ENCODE measurements around the gene SMAD3.

The SMAD3 gene

DNA sequence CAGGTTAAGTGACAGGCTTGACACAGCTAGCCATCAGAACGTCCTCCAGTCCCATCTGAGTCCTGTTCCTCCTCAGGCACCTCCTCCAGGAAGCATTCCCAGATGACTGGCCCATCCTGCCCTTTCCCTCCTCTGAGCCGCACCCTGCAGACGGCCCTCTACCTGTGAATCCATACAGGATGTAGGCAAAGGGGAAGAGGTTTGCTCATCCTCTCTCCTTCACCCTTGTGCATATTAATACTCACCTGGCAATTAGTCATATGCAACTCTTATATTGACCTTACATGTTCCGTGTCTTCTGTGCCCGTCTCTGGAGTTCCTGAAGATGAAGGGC lies 61.9 kb downstream of the SMAD3 start:
- no peak for DNase-seq (ENCODE audit: low spot score)

DNA sequence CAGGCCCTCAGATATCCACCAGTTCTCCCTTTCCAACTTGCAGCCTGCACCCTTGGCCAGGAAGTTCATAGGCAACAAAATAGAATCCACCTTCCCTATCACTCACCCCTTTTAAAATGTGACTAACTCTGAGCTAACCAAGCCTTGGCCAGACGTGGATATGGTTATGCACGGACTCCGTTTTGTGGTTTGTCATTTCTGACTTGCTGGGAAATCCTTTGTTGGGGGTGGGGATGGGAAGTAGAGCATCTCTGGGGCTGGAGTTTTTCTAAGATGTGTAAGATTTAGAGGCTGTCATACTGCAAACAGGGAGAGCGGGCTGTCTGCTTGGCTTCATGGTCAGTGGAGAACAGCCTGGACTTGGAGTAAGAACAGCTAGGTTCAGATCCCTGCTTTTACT lies 62.6 kb downstream of the SMAD3 start:
- peak; percentile 82 for DNase-seq (ENCODE audit: low spot score)

DNA sequence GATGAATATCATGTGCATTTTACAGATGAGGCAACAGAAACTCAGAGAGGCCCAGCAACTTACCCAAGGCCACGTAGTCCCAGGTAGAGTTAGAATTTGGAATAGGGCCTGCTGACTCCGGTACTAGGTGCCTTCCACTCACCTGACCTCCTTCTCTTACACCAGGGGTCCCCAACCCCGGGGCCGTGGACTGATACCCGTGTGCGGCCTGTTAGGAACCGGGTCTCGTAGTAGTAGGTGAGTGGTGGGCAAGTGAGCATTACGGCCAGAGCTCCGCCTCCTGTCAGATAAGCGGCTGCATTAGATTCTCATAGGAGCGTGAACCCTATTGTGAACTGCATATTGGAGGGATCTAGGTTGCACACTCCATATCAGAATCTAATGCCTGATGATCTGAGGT lies 64.8 kb downstream of the SMAD3 start:
- DNase-seq (ENCODE audit: low spot score), result no peak

DNA sequence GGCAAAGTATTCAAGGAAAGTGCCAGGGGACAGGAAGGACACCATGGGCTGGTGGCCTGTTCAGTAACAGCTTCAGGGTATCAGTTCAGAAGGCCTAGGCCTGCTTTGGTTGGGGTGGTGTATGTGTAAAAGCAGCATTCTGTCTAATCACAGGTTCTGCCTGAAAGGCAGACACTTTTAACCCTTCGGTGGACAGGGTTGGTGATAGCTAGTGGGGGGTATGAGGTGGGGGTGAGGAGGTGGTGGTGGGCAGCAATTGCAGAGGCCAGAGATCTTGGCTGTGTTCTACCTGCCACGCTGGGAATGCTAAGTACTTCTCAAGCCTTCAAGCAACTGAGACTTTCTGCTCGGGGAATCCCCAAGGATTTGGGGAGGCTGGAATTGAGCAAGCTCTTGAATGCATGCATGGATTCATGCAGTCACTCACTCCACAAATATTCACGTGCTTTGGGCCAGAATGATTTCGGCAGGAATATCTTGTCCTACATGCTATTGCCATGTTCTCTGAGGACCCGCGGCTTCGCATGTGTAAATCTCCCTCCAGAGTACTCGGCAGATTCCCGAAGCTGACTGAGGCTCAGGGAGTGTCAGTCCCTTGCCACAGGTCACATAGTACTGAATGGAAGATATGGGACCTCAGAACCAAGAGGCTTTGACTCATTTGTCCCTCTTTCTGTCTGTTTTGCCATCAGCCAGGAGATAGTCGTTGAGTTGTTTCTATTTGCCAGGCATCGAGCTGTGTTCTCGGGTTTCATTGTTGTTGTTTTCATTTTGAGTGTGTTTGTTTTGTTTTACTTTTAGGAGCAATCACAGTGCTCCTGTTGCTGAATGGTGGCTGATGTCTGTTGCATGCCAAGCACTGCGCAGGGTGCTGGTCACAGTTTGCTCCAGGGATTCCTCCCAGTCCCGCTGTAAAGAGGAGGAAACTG lies 65.5 kb downstream of the SMAD3 start:
- peak; percentile 50 for DNase-seq (ENCODE audit: low spot score)

DNA sequence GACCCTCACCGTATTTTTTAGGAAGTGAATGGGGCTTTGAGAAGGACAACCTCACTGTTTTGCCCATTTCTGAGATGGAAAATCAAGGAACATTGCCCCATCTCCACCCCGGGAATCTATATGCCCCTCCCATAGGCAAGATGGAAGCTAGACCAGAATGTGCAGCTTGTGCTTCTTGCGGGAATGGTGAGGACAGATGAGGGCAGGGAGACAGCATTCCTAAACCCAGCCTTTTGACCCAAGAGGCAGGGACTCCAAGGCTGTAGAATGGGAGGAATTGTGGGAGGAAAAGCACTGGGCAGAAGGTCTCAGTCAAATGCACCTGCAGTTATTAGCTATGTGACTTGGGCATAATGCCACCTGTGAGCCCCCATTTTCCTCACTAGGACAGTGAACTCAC lies 66.9 kb downstream of the SMAD3 start:
- DNase-seq (ENCODE audit: low spot score), result no peak

DNA sequence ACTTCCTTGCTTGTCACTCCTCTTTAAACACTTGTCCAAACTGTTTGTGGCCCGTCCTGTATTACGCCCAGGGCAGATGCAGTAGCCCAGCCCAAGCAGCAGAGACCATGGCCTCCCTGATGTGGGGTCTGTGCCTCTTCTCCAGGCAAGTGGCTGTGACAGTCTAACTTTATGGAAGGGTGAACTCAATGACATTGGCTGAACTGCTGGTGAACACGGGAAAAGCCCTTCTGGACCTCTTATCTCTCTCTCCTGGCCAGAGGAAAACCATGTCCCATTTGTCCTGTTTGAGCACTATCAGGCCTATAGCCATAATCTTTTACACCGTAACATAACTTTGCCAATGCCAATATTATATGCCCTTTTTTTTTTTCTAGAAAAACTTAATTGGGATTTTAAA lies 67.6 kb downstream of the SMAD3 start:
- no peak for DNase-seq (ENCODE audit: low spot score)

DNA sequence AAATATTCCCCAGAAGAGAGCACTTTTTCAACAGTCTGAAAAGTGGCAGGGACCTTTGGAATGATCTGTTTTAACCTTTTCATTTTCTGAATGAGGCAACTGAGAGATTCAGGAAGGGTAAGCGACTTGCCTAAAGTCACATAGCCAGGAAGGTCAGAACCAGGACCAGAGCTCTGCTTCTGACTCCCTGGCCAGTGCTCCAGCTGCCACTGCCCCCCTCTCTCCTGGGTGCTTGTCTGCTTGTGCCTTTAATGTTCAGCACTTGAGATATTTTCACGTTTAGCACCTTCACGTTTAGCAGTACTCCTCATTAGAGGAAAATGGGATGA lies 68.3 kb downstream of the SMAD3 start:
- DNase-seq (ENCODE audit: low spot score), result no peak

DNA sequence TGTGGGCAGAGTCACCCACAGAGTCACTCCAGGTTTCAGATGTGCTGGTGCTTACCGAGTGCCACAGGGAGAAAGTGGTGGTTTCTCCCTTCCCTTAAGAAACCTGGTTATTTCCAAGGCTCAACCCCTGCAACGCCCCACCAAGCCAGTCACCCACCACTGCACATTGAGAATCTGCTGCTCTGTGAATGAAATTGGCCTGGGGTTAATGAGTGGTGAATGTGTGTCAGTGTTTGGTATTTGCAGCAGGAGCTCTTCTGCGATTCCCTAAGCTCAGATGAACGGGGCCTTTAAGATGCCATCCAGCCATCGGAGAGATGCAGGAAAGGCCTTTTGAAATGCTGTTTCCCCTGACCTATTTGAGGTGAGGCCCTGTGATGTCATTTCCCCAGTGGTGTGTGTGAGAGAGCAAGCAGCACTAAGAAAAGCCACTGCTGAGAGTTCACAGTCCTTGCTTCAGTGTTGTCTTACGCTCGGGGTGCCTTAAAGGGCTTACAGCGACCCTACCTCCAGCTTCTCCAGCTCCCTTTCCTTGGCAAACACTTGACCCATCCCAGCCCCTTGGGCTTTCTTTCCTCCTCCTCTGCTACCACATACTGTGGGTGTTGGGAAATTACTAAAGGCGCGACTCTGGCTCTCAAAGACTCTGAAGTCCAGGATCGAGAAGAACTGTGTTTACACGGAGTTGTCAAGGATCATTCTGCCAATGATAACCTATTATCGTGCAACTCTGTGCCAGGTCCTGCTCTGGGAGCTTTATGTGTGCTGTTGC lies 68.9 kb downstream of the SMAD3 start:
- peak; percentile 24 for DNase-seq (ENCODE audit: low spot score)

DNA sequence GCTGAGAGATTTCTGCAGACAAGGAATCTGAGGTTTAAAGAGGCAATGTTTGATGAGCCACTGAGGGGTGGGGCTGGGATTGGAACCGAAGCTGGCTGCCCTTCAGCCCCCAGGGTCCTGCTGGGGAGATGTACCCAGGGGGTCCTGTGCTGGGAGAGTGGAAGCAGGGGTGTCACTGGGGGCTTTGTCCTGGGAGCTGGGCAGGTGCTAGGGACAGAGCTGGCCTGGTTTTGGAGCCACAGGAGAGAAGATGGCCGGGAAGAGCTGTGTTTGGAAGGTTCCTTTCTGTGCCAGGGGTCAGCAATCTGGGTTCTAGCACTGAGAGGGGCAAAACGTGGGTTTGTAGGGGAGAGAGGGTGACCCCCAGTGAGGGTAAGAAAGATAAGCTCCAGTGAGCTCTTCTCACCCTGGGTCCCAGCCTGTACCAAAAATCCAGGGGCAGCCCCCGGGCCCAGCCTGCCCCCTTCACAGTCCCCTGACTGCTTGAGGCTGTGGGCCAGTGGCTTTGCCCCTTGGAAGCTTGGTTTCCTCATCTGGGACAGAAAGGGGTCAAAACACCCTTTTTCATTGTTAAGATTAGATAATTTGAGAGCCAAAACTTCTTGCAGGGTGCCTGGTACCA lies 69.6 kb downstream of the SMAD3 start:
- DNase-seq (ENCODE audit: low spot score), result no peak

DNA sequence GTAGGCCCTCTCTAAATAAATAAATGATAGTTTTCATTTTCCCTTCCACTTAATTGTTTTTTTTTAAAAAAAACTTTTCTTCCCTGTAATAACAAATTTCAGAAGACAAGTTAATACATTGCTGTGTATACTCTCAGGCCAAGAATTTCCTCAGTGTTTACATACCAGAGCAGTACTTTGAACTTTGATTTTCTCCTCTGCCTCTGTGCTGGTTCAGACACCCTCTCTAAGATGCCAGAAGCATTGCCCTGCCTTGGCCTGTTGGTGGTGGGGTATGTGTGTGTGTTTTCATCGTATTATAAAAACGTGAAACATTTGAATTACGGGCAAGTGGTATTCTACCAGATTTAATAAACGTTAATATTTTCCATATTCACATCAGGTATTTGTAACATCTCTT lies 70.1 kb downstream of the SMAD3 start:
- peak; percentile 37 for DNase-seq (ENCODE audit: low spot score)

DNA sequence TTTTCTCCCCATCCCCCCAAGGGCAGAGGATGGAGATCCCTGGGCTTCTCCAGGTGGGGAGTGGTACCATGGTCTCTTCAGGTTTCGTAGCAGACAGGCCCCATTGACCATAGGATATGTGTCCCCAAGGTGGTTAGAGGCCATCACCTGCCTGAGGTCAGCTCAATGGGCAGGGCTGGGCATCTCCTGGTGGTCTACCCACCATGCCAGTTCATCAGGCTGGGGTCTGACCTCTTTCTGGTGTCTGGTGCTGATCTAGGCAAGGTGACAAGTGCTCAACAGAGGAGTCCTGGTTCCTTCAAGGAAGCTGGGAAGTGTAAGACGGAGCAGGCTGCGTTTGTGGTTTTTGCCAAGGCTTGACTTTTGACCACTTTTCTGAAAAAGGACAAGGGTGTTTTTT lies 71.4 kb downstream of the SMAD3 start:
- DNase-seq (ENCODE audit: low spot score), result no peak

DNA sequence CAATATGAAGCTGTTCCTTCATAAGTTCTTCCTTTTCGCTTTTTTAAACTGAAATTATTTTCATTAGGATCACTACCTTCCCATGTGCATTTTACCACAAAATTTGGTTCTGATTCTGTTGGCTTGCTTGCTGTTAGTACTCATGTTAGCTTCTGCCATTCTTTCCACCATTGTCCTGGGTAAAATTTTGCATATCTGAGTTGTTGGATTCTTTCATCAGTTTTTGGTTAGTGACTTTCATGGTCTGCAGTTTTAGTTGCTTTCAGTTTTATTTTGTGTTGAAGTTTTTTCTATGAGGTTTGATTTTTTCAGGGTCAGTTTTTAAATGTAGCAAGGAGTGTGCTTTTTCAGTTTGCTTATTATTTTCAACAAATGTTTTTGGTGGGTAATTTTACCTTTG lies 71.9 kb downstream of the SMAD3 start:
- no peak for DNase-seq (ENCODE audit: low spot score)

DNA sequence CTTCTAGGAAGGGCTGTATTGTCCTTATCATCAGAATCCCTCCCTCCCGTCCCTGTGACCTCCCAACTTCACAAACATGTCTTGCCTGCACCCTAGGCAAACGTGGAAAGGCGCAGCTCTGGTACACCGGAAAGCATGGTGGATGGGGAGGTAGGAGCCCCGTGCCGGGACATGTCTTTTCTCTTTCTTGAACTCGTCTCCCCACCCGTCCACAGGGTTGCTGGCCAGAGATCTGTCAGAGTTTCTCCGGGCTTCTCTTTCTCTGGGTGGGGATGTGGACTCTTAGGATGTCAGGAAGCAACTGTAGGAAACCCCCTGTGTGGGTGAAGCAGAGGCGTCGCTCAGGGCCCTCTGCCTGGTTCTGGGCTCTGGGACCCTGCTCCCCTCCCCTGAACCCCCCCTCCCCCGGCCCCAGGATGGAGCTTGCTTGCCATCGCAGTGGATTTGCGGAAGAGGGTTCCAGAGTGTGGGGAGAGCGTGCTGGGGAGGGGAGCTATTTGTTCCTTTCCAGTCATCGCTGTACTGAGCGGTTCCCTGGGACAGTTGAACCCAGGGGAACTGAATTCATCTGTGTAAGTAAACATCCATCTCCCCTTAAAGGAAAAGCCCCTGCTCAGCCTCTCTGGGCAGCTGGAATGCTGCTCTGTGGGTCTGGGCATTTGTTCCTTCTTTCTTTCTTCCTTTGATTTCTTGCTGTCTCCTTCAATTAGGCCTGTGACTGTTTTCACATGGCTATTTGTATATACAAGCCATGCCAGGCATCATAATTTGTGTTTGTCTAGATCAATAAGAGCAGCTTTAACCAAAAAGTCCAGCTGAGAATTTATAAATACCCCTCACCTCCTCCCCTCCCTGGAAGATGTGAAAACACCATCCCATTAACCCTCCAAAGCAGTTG lies 72.8 kb downstream of the SMAD3 start:
- DNase-seq (ENCODE audit: low spot score), result no peak

DNA sequence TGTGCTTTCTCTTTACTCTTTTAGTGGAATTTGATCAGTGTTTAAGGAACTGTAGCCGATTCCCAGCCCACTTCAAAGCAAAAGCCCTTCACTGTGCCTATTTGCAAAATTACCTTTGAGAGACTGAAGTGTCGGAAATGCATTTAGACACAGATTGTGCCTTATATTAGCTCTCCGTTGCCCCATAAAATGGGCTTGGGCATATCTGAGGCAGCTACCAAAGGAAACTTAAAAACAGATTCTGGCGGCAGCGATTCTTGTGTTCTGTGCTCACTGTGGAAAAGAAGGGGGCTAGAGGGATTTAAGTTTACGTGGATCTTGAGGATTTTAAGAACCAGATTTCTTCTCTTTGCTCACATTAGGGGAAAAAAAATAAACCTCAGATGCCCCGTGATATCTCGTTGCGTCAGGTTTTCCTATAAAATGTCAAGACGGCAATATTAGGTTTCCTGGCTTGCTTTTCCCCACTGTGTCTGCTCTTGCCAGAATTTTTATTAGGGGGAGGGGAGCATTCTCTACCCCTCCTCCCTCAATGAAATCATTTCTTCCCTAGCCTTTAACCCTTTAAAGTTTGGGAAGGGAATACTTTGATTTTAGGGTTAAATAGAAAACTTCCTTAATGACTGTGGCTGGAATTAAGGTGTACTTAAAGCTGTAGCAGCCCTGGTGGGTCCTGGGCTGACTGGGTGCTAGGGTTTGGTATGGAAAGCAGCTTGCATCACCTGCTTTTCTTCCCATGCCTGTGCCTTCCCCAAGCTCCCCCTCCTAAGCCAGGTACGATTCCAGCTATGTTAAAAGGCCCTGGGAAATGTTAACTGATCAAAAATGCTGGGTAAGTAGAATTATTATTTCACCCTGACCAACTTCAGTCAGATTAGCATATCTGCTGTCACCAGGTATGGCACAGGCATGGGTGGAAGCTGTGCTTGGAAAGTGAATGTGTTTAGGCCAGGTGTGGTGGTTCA lies 73.8 kb downstream of the SMAD3 start:
- no peak for DNase-seq (ENCODE audit: low spot score)

DNA sequence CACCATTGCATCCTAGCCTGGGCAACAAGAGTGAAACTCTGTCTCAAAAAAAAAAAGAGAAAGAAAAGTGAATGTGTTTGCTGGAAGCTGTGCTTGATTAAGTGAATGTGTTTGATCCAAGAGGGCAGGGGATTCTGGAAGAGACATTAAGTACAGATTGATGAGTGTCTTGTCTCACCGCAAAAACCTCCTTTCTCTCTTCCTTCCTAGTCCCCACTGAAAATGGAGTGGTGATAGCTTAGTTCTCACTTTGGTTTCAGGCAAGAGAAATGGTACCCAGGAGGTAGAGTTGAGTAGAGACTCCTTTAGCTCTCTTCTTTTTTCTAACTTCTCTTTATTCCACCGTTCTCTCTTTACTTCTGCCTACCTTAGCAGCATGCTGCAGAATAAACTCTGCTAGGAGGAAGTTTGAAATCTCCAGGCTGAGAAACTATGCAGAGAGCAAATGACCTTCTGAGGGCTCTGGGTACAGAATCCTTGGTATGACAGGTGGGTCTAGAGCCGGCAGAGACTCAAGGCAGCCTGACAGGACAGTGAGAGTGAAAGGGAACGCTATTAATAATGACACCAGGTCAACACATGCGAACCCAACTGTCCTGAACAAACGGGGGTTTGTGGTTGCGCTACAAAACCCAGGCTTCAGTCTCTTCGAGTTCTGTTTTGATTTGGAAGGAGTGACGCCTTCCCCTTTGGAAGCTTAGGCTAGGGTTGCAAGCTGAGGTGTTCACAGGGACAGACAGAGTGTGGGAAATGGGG lies 74.9 kb downstream of the SMAD3 start:
- DNase-seq (ENCODE audit: low spot score), result no peak

DNA sequence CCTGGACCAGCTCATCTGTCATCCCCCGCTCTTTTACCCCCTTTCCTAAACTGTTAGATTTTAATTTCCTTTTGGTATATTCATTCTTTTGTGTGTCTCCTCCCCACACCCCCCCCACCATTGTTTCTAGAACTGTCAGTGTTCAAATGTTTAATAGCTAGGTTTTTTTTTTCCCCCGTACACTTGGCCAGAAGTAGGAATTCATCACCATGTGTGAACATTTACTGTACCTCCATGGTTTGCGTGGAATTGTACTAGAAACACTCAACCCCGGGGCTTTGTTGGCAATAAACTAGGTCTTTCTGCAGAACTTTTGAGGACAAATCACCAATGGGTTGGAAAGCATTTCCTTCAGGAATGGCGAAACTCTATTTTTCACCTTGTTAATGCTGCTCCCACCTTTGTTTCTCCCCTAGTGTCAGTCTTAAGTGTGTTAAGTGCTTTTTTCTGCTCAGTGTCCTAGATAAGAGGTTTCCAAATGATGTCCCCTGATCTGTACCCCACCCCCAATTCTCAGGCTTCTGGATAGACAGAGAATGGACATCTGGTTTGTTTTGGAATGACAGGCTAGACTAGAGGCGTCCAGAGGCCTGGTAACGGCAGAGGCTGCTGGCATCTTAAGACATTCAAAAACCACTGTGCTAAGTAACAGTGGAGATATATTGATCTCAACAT lies 76.8 kb downstream of the SMAD3 start:
- no peak for DNase-seq (ENCODE audit: low spot score)

DNA sequence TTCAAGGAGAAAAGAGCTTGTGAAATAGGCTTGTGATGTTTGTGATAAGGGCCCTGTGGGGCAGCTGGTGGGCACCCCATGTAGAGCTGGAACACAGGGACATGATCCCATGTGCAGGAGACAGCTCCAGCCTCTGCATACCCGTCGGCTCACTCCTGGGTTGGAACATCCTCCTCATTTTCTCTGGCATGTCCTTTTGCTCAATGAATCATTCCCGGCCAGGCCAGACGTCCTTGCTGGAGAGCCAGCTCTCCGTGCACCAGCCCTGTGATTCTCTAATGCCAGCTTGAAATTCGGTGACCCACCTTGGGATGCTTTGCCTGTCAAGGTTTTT lies 77.3 kb downstream of the SMAD3 start:
- peak; percentile 78 for DNase-seq (ENCODE audit: low spot score)

DNA sequence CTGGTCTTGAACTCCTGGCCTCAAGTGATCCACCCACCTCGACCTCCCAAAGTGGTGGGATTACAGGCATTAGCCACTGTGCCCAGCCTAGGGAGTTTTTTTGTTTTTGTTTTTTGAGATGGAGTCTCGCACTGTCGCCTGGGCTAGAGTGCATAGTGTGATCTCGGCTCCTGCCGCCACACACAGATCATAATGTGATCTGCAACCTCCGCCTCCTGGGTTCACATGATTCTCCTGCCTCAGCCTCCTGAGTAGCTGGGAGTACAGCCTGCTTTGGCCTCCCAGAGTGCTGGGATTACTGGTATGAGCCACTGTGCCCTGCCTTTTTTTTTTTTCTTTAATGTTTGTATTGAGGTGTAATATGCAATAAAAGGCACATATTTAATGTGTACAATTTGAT lies 78.2 kb downstream of the SMAD3 start:
- DNase-seq (ENCODE audit: low spot score), result no peak

DNA sequence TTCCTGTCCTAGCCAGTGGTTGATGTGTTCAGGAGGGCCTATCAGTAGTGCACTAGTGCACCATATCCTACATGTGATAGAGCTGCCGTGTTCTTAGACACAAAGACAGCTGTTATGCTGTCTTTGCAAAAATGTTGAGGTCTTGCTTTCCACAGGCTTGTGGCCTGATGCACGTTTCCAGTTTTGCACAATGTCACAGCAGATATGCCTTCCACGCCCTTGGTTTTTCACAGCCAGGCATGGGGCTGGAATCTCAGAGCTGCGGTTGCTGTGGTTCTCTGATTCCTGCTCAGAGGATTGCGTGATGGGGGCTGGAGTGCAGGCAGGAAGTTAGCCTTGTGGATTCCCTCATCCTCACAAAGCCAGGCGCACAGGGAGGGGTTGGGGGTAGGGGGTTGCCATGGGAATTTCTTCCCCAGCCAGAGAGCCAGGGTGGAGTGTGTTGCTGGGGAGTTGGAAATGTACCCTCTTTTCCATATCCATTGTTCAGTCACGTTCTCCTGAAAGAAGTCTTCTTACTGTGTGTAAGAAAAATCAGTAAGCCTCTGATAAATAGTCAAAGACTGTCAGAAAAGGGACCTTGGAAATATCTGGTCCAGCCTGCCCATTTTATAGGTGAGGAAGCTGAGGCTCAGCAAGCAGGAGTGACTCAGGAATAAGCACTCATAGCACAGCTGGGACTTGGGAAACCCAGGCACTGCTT lies 79.4 kb downstream of the SMAD3 start:
- peak; percentile 76 for DNase-seq (ENCODE audit: low spot score)
